HUES6 (cell line): Measurements from ENCODE around the gene REC8.
A peak's percentile ranks its signal among the peaks of the same experiment; 100 is the strongest.

Experiments used
- H3K27ac ChIP-seq: 2 replicates; pipeline ENCODE4 v1.7.0; 2013; ENCODE audit warnings: low read depth, mild to moderate bottlenecking, low read length, inconsistent platforms
- H3K27me3 ChIP-seq: 2 replicates; pipeline ENCODE4 v1.6.1; 2013; ENCODE audit warnings: low read length; ENCODE audit not compliant: control insufficient read depth, insufficient read depth
- H3K36me3 ChIP-seq: 2 replicates; pipeline ENCODE4 v1.6.1; 2013; ENCODE audit warnings: low read length; ENCODE audit not compliant: control insufficient read depth, insufficient read depth
- H3K4me1 ChIP-seq: 2 replicates; pipeline ENCODE4 v1.6.1; 2013; ENCODE audit warnings: low read length; ENCODE audit not compliant: control insufficient read depth, insufficient read depth
- H3K4me3 ChIP-seq: 2 replicates; pipeline ENCODE4 v1.5.1; 2013; ENCODE audit warnings: low read depth, low read length
- H3K9ac ChIP-seq: one replicate; pipeline ENCODE4 v1.6.1; 2013; ENCODE audit warnings: mild to moderate bottlenecking, low read length
- H3K9me3 ChIP-seq: 2 replicates; pipeline ENCODE4 v1.6.1; 2013; ENCODE audit warnings: low read depth, low read length; ENCODE audit not compliant: control insufficient read depth, insufficient read depth

REC8 gene

DNA sequence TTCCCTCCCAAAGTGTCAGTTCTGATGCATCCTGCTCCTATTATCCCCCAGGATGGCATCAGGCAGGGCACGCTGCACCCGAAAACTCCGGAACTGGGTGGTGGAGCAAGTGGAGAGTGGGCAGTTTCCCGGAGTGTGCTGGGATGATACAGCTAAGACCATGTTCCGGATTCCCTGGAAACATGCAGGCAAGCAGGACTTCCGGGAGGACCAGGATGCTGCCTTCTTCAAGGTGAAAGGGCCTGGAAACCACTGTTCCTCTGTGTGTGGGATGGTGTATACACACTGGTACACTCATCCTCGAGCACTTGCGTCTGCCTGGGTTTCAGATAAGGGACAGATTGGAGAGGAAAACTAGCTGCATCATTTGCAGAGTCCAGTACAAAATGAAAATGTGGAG is 9.8 kb upstream of the REC8 start:
- Histone ChIP-seq H3K27ac (no peak overlapping the region), H3K36me3 (peaks cover 69% of the 10 kb centered on the region), H3K4me3 (peak overlapping the region; percentile 58; the same call in 1 of the 2 replicates), H3K9me3 (no peaks in the 10 kb centered on the region), H3K9ac (peak overlapping the region; percentile 45), H3K27me3 (no peaks in the 10 kb centered on the region), H3K4me1 (peaks cover 12% of the 10 kb centered on the region)

DNA sequence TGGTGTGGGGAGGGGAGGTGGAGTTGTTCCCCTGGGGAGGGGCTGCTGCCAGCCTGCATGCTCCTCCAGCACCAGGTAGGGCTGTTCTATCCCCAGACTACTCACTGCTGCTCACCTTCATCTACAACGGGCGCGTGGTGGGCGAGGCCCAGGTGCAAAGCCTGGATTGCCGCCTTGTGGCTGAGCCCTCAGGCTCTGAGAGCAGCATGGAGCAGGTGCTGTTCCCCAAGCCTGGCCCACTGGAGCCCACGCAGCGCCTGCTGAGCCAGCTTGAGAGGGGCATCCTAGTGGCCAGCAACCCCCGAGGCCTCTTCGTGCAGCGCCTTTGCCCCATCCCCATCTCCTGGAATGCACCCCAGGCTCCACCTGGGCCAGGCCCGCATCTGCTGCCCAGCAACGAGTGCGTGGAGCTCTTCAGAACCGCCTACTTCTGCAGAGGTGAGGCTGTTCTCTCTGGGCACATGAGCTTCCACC is 7.3 kb upstream of the REC8 start:
- Histone ChIP-seq H3K9ac (no peak overlapping the region), H3K4me3 (no peak overlapping the region), H3K36me3 (peaks cover 58% of the 10 kb centered on the region), H3K4me1 (peaks cover 12% of the 10 kb centered on the region), H3K9me3 (no peaks in the 10 kb centered on the region), H3K27ac (no peak overlapping the region), H3K27me3 (no peaks in the 10 kb centered on the region)

DNA sequence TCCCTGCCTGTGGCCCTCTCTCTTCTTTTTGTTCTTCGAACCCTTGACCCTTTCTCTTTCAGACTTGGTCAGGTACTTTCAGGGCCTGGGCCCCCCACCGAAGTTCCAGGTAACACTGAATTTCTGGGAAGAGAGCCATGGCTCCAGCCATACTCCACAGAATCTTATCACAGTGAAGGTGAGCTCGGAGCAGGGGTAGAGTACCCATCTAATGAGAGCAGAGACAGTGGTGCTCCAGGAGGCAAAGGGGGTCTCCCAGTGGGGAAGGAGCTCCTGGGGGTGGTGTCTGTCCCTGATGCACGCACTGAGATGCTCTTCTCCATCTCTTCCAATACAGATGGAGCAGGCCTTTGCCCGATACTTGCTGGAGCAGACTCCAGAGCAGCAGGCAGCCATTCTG is 6.1 kb upstream of the REC8 start:
- no peak overlapping the region for H3K9ac ChIP-seq
- no peak overlapping the region for H3K4me3 ChIP-seq
- H3K36me3 ChIP-seq: peaks cover 46% of the 10 kb centered on the region
- H3K4me1 ChIP-seq: peaks cover 9% of the 10 kb centered on the region
- no peaks in the 10 kb centered on the region for H3K9me3 ChIP-seq
- no peaks in the 10 kb centered on the region for H3K27me3 ChIP-seq
- no peak overlapping the region for H3K27ac ChIP-seq

DNA sequence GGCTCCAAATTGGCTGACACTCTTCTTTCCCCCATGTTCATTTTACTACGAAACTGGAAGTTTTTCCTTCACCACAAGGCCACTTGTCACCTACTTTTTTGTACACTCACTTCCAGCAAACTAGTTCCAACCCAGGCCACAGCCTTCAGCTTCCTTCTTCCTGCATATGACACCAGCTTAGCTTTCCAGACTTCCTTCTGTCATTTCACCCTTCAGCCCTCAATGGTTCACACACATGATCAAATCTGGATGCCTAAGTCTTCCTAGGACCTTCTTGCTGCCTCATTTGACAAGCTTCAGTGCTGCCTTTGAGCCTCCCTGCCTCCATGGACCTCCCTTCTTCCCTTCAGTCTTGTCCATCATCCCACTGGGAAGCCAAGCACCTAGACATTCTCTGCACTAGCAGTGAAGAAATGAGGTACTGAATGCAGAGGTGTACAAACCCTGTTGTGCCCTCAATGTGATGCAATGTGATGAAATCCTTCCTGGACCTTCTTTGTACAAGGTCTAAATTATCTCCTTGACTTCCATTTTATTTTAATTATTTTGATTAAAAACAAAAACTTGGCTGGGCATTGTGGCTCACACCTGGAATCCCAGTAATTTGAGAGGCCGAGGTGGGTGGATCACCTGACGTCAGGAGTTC is 4.3 kb upstream of the REC8 start:
- Histone ChIP-seq H3K27me3 (no peaks in the 10 kb centered on the region), H3K4me3 (no peak overlapping the region), H3K36me3 (peaks cover 42% of the 10 kb centered on the region), H3K9me3 (no peaks in the 10 kb centered on the region), H3K4me1 (peaks cover 7% of the 10 kb centered on the region), H3K9ac (no peak overlapping the region), H3K27ac (no peak overlapping the region)

DNA sequence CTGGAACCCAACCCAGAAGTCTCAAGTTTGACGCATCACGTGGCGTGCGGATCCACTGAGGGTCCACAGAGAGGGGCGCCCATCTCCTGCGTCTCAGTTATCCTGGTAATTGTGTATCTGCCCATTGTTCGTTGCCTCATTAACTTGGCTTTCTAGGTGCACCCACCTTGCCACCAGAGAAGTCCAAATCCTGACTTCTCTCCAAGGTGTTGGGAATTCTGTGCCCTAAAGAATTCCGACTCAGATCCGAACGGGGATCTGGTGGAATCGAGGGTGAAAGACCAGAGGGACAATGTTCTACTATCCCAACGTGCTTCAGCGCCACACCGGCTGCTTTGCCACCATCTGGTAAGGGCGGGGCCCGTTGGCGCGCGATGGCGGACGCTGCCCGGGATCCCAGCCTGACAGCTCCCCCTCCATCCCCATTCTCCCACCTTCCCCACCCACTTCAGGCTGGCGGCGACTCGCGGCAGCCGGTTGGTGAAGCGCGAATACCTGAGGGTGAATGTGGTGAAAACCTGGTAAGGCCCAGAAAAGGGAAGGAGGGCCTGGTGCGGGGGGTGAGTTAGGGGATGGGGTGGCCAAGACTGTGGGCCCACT is 481 bp downstream of the REC8 start:
- no peaks in the 10 kb centered on the region for H3K9me3 ChIP-seq
- peaks cover 32% of the 10 kb centered on the region for H3K36me3 ChIP-seq
- peaks cover 8% of the 10 kb centered on the region for H3K4me1 ChIP-seq
- no peak overlapping the region for H3K27ac ChIP-seq
- H3K27me3 ChIP-seq: no peaks in the 10 kb centered on the region
- peak overlapping the region; percentile 66 for H3K9ac ChIP-seq
- H3K4me3 ChIP-seq: peak overlapping the region; percentile 61

DNA sequence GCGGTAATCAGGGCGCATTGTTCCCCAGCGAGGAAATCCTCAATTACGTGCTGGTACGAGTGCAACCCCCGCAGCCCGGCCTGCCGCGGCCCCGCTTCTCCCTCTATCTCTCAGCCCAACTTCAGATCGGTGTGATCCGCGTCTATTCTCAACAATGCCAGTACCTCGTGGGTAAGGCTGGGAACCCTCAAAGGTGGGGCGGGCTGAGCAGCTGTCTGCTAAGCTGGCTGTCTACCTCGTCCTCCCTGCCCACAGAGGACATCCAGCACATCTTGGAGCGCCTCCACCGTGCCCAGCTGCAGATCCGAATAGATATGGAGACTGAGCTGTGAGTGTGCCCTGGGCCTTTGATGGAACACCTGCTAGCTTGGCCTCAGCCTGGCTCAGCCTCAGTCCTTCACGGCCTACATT is 996 bp downstream of the REC8 start:
- H3K27ac ChIP-seq: no peak overlapping the region
- H3K9me3 ChIP-seq: no peaks in the 10 kb centered on the region
- peak overlapping the region; percentile 7 for H3K9ac ChIP-seq
- H3K4me3 ChIP-seq: peak overlapping the region; percentile 61
- H3K36me3 ChIP-seq: peaks cover 33% of the 10 kb centered on the region
- H3K27me3 ChIP-seq: no peaks in the 10 kb centered on the region
- H3K4me1 ChIP-seq: peaks cover 8% of the 10 kb centered on the region

DNA sequence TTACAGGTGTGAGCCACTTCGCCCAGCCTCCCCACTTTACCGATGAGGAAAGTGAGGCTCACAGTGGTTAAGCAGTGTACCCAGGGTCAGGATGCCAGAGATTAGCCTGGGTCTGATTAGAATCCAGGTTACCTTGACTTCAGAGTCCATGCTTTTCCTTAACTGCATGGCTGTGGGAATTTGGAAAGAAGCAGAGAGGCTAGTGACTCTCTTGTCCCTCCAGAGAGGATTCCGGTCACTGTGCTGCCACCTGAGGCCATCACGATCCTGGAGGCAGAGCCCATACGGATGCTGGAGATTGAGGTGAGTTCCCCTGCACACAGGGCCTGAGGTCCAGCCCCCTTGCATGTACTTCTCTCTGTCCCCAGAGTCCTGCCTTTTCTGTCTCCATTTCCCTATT is 4.7 kb downstream of the REC8 start:
- Histone ChIP-seq H3K9me3 (no peaks in the 10 kb centered on the region), H3K9ac (no peak overlapping the region), H3K27me3 (no peaks in the 10 kb centered on the region), H3K4me1 (peaks cover 8% of the 10 kb centered on the region), H3K4me3 (no peak overlapping the region), H3K27ac (no peak overlapping the region), H3K36me3 (peaks cover 70% of the 10 kb centered on the region)

DNA sequence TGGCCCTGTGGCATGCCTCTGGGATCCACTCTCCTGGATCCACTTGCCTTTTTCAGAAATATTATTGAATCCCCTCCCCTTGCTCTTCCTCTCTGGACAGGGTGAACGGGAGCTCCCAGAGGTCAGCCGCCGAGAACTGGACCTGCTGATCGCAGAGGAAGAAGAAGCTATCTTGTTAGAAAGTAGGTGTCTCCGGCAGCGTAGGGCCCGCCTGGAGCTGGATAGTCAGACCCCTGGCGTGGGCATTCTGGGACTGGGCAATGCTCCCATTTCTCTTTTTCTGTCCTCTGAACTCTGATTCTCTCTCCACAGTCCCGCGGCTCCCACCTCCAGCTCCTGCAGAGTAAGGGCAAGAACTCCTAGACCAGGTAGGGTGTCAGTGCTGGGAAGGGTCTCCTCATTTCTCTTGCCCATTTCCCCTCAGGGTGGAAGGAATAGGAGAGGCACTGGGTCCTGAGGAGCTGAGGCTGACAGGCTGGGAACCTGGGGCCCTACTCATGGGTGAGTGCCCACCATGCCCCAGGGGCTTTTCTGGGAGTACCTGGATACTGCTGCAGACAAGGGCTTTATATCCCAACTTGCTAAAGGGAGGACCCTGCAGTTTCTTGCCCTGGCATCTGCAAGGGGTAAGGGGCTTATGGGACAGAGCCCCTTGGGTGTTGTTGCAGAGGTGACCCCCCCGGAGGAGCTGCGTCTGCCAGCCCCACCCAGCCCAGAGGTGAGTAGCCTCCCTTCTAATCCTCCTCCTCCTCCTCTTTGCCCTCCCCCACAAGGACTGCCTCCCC is 5.4 kb downstream of the REC8 start:
- Histone ChIP-seq H3K27me3 (no peaks in the 10 kb centered on the region), H3K4me1 (peaks cover 5% of the 10 kb centered on the region), H3K27ac (no peak overlapping the region), H3K9me3 (no peaks in the 10 kb centered on the region), H3K9ac (no peak overlapping the region), H3K4me3 (no peak overlapping the region), H3K36me3 (peaks cover 76% of the 10 kb centered on the region)

DNA sequence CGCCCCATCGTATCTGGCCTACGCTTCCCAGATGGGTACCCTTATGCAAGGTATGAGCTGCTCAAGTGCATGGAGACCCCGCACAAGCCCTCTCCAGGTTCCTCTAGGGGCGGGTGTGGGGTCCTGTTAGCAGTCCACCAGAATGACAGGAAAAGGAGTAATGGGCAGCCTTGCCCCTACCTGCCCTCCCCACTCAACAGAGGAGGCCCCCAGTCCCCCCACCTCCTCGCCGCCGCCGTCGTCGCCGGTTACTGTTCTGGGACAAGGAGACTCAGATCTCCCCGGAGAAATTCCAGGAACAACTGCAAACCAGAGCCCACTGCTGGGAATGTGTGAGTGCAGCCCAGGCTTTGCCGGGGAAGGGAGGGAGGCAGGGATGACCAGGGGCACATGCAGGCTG is 6.0 kb downstream of the REC8 start:
- H3K27ac ChIP-seq: no peak overlapping the region
- H3K9me3 ChIP-seq: no peaks in the 10 kb centered on the region
- peaks cover 83% of the 10 kb centered on the region for H3K36me3 ChIP-seq
- H3K4me3 ChIP-seq: no peak overlapping the region
- H3K4me1 ChIP-seq: no peaks in the 10 kb centered on the region
- H3K27me3 ChIP-seq: no peaks in the 10 kb centered on the region
- no peak overlapping the region for H3K9ac ChIP-seq

DNA sequence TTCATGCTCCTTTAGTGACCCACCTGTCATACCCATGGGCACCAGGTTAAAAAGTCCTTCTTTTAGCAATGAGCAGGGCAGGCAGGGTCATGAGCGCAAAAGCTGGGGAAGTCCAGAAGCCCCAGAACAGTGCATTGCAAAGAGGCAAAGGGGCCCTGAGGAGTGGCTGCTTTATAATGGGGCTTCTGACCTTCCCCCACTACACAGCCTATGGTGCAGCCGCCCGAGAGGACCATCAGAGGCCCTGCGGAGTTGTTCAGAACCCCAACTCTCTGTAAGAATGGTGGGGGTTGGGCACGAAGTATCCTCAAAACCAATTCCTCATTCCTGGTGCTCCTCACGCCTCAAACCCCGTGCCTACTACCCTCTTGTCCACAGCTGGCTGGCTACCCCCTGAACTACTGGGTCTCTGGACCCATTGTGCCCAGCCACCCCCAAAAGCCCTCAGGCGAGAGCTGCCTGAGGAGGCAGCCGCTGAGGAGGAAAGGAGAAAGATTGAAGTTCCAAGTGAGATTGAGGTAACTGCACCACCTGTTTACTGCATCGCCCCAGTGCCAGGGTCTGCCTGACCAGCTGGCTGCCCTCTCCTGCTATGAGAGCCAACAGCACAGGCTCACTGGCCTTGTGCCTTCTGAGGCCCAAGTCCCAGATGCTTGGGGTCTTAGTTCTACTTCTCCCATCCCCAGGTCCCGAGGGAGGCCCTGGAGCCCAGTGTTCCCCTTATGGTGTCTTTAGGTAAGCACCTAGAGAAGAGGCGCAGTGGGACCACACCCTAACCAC is 6.7 kb downstream of the REC8 start:
- Histone ChIP-seq H3K27ac (no peak overlapping the region), H3K9me3 (no peaks in the 10 kb centered on the region), H3K4me1 (no peaks in the 10 kb centered on the region), H3K36me3 (peaks cover 84% of the 10 kb centered on the region), H3K9ac (no peak overlapping the region), H3K4me3 (no peak overlapping the region), H3K27me3 (no peaks in the 10 kb centered on the region)
